ENCODE results near the gene PKDCC.

- TF ChIP-seq EZH2 (IDR thresholded peaks at IDR 0.05; ENCODE audit: insufficient read depth, poor library complexity, severe bottlenecking), result no peak
- no peak for TF ChIP-seq EZH2phosphoT487 (IDR thresholded peaks at IDR 0.05; ENCODE audit: insufficient read depth, low read depth)
Observed at GRCh38 chr2:42029171-42029570, 18.6 kb upstream of the PKDCC start.
